ENCODE measurements around the gene COLGALT1.

The COLGALT1 gene

DNA sequence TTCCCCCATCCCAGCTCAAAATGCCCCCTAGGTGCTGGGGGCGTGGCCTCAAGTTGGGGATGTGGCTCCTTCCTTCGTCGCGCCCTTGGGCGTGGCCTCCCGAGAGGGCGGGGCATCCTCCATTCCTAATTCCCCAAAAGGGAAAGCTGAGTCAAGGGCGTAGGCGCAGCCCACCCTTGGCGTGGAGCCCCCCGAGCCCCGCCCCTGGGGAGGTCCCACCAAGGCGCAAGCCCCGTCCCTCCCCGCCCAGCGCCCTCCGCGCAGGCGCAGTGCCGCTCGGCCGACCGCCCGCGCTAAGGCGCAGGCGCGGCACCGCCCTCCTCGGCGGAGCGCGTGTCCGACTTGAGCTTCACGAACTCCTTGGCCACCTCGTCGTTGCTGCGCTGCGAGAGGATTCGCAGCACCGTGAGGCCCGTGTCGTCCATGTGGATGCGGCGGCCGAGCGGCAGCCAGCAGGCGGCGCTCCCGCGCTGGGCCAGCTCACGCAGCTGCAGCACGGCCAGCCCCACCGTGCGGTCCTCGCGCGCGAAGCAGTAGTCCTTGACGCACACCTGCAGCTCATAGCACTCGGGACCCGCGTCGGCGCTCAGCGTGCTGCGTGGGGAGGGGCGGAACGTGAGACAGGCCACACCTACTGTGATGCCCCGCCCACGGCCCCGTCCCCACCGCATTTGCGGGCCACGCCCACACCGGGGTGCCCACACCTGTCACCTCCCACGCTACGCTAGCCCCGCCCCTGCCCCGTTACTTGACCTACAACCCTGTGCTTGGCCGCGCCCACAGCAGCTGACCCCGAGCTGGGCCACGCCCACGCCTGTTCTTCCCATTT, 50.5 kb downstream of the COLGALT1 start:
- H3K27ac ChIP-seq = peak overlapping the region in 1 of 2 donors; percentile 79
- peak overlapping the region; percentile 69 for H3K4me3 ChIP-seq
- DNase-seq (ENCODE audit: low spot score) = no peak
- TF ChIP-seq, protein P1, sequence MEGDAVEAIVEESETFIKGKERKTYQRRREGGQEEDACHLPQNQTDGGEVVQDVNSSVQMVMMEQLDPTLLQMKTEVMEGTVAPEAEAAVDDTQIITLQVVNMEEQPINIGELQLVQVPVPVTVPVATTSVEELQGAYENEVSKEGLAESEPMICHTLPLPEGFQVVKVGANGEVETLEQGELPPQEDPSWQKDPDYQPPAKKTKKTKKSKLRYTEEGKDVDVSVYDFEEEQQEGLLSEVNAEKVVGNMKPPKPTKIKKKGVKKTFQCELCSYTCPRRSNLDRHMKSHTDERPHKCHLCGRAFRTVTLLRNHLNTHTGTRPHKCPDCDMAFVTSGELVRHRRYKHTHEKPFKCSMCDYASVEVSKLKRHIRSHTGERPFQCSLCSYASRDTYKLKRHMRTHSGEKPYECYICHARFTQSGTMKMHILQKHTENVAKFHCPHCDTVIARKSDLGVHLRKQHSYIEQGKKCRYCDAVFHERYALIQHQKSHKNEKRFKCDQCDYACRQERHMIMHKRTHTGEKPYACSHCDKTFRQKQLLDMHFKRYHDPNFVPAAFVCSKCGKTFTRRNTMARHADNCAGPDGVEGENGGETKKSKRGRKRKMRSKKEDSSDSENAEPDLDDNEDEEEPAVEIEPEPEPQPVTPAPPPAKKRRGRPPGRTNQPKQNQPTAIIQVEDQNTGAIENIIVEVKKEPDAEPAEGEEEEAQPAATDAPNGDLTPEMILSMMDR (IDR thresholded peaks at IDR 0.05) = peak; percentile 68

- Histone ChIP-seq H3K27ac (peak overlapping the region in 1 of 2 donors; percentile 79), H3K4me3 (peak overlapping the region; percentile 69)
- TF ChIP-seq, protein P1 (IDR thresholded peaks at IDR 0.05) = no peak
- no peak for DNase-seq (ENCODE audit: low spot score)
These were observed 51.2 kb downstream of the COLGALT1 start for GRCh38 chr19:17606590-17607185.

- no peak overlapping the region for H3K4me3 ChIP-seq
- TF ChIP-seq, protein P1 (IDR thresholded peaks at IDR 0.05) = no peak
- no peak for DNase-seq (ENCODE audit: low spot score)
- no peak overlapping the region for H3K27ac ChIP-seq
These were observed 52.5 kb downstream of the COLGALT1 start for GRCh38 chr19:17607936-17608335.

DNA sequence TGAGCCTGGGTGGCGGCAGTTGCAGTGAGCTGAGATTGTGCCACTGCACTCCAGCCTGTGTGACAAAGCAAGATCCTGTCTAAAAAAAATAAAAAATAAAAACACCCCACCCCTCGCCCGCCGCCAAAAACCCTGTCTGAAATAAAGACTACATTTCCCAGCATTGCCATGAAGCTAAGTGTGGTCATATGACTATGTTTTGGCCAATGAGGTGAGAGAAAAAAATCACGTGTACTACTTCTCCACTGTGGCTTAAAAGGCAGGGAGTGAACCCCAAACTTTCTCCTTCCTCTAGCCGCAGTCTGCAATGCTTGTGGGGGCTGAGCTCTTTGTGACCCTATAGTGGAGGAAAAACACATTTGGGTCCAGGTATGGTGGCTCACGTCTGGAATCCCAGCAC, 54.9 kb downstream of the COLGALT1 start:
- Histone ChIP-seq H3K4me3 (no peak overlapping the region), H3K27ac (no peak overlapping the region)
- no peak for DNase-seq (ENCODE audit: low spot score)
- TF ChIP-seq, protein P1 (IDR thresholded peaks at IDR 0.05) = no peak

GRCh38 chr19:17611462-17612244, 56.2 kb downstream of the COLGALT1 start:
- TF ChIP-seq, protein P1 (IDR thresholded peaks at IDR 0.05) = no peak
- H3K4me3 ChIP-seq = no peak overlapping the region
- DNase-seq (ENCODE audit: low spot score) = no peak
- H3K27ac ChIP-seq = no peak overlapping the region

- Histone ChIP-seq H3K27ac (no peak overlapping the region), H3K4me3 (no peak overlapping the region)
- TF ChIP-seq, protein P1 (IDR thresholded peaks at IDR 0.05) = no peak
- no peak for DNase-seq (ENCODE audit: low spot score)
These were observed 59.0 kb downstream of the COLGALT1 start for GRCh38 chr19:17614476-17614875.
